ENCODE measurements around the gene HOXA4.

Gene HOXA4

GRCh38 chr7:27169658-27170425 lies 39.3 kb upstream of the HOXA4 start:
- no peak for DNase-seq

DNA sequence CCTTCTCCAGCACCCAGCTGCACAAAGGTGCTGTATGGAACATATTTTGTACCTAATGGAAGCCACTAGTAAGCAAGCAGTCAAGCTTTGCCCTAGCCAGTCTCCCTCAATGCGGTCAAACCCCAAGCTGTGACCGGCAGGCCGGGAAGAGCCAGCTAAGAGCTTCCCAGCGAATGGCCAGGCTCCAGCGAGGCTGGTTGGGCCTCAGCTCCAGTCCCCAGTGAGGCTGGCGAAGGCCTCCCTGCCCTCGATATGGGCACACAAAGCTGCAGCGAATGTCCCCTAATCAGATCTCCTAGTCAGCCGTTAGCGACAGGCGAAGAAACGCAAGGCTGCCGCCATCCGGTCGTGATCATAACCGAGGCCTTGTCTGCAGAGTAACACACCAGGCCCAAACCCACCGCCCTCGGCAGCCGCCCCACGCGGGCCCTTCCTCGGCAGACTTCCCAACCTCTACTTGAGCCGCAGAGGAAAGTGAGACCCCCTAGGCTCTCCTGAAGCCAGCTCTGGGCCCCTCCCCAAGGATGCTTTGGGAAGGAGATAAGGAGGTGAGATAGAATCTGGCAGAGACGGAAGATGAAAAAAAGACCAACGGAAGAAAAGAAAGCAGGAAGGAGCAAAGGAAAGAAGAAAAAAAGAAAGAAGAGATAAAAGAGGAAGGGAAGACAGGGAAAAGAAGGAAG lies 37.8 kb upstream of the HOXA4 start:
- DNase-seq, result no peak

DNA sequence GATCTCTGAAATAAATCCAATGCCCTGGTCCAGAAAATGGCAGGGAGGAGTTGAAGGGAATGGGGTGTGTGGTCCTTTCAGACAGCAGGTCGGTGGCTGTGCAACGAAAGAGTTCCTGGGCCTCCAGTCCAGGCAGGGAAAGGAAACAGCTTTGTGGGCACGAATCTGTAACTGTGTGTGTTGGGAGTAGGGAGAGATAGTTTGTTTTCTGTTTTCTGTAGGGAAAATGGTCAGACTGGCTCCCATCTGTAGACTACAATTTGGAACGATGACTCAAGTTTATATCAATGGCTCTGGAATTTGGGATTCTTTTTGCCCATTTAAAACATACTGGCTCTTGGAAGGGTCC lies 37.3 kb upstream of the HOXA4 start:
- DNase-seq, result no peak

DNA sequence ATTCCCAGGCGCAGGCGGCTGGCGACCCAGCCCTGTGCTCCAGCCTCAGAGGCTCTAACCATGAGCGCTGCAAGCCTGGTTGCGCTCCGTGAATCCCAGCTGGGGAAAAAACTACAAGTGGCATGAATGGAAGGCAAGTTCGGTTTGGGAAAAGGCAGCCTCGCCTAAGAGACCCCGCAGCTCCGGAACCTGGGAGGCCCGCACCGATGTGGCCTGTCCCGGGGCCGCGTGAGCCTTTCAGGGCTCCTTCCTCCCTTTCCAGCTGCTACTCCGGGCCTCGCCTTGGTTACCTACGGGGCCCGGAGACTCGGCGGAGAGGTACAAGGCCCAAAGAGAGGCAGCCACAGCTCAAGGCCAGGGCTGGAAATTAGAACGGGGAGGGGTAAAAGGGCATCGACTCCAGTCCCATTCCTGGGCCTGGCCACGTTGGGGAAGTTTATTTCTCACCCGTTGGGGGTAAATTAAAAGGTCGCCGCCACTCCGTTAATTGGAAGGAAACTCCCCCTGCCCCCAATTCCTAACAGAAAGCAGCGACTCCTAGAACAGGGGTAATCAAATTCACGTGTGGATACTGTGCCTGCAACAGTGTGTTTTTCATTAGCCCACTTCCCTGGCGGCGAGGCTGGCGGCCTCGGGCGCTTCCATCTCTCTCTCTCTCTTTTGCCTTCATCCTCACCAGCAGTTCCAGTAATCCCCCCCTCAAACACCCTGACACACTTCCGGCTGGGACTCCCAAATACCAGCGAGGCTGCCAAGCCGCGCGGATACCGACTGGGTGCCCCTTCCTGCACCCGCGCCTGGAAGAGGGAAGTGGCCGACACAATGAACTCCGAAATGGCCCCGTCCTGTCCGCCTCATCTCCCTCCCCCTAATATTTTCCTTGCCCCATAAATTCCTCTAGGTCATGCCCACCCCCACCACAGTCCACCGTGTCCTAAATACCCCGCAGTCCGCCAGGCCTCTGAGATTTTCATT lies 36.3 kb upstream of the HOXA4 start:
- no peak for DNase-seq

DNA sequence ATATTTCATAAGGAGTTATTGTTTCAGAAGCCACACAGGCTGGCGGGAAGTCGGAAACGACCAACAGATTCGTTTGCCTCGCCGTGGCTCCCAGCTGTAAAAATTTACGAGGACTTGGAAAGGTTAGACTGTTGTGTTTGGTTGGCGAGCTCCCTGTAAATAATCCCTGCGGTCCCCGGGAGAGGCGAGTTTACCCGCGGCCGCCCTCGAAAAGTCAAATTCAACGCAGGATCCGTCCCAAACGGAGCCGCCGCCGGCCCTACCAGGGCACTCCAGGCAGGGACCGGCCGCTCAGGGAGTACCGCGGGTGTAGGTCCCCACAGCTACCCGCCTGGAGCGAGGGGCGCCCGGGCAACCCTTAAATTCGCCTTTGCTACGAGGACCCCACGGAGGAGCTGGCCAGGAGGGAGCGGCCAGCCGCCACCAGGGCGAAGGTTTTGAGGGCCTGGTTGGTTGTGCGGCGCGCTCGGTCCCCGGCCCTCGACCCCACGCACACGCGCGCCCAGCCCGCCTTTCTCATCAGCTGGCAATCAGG lies 35.5 kb upstream of the HOXA4 start:
- DNase-seq, result no peak

- DNase-seq, result no peak
Observed at GRCh38 chr7:27165089-27165995, 34.8 kb upstream of the HOXA4 start, which contains the start of gene HOXA9. Gene HOXA9 (minus strand): TSS chr7:27165537. CDS start chr7:27165457, 80 bp downstream.

- DNase-seq, result no peak
Observed at GRCh38 chr7:27164367-27165088, 34.0 kb upstream of the HOXA4 start.

DNA sequence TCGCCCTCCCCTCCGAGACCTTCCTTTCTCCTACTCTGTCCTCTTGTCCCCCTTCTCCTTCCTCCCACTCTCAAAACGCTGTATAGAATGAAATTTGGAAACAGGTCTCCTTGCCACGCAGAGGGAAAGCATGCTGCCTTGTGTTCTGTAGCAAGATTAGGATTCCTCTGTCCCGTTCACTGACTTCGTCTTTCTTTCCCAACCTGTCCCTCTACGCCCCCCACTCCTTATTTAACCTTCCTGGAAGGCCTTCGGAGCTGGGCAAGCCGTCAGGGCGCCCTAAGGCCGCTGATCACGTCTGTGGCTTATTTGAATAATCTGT lies 33.4 kb upstream of the HOXA4 start:
- no peak for DNase-seq

DNA sequence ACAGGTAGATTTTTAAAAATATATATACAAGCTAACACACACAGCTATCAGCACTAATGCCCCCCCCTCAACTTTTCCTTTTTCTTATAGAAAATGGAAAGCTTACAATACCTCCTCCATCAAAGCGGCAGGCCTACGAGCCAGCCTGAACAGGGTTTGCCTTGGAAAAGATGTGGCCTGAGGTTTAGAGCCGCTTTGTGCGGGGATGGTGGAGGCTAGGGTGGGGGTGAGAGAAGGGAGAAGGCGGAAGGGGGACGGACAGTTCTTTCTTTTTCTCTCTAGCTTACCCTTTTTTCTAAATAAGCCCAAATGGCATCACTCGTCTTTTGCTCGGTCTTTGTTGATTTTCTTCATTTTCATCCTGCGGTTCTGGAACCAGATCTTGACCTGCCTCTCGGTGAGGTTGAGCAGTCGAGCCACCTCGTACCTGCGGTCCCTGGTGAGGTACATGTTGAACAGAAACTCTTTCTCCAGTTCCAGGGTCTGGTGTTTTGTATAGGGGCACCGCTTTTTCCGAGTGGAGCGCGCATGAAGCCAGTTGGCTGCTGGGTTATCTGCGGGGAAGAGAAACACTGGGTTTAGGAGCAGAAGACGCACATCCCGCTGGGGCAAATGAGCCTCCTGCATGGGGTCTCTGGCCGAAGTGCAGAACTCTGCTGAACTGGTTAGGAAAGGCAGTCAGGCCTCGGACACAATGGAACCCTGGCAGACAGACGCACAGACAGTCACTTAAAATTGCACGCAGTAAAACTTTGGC lies 32.9 kb upstream of the HOXA4 start:
- DNase-seq, result no peak

- no peak for DNase-seq
Observed at GRCh38 chr7:27162561-27163287, 32.2 kb upstream of the HOXA4 start.

GRCh38 chr7:27161721-27162560 lies 31.4 kb upstream of the HOXA4 start:
- no peak for DNase-seq

DNA sequence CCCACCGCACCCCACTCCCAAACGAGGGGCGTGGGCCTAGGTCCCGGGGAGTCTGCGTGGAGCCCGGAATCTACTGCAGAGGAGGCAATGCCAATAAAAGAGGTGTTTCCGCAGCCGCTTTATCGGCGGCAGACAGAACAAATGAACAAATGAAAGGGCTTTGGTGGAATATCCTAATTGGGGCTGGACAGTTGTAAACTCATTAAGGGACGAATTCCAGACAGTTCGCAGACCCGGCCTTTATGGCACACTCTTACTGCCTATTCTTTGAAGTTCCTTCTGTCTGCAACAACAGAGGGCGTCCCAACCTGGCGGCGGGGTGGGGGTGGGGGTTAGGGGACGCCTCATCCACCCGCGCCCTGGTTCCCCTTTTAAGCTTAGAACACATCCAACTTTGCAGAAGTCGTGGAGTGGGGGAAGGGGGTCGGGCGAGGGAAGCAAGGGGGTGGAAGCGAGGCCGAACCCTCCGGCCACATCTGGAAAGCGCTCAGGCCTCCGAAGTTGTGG lies 30.7 kb upstream of the HOXA4 start:
- DNase-seq, result no peak

- DNase-seq, result peak; percentile 82
Observed at GRCh38 chr7:27160546-27161213, 30.1 kb upstream of the HOXA4 start.

- no peak for DNase-seq
Observed at GRCh38 chr7:27160145-27160545, 29.6 kb upstream of the HOXA4 start.

- DNase-seq, result no peak
Observed at GRCh38 chr7:27159266-27160144, 28.9 kb upstream of the HOXA4 start.

GRCh38 chr7:27158436-27159265 lies 28.1 kb upstream of the HOXA4 start:
- no peak for DNase-seq

Data from activated CD4-positive, alpha-beta T cell treated with anti-CD3 and anti-CD28 coated beads for 1 hour (primary cell).